ENCODE results near the gene HDGF.

DNA sequence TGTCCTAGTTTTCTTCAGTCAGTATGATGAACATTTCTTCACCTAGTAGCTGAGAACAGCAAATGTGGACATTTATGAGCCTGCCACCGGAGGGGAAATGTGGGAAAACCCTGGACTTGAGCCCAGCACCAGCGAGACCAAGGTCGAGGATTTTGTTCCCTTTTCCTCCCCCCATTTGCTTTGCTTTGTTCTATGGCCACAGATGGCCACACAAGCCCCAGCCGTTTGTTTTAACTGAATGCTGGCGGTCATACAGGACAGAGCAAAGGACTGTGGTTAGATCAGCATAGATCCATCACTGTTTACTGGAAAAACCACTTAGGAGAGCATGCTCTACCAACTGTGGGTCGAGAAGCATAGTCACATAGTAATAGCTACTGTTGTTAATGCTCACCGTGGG is 44.3 kb upstream of the HDGF start:
- TF ChIP-seq CTCF (IDR thresholded peaks at IDR 0.05) (no peak), POLR2AphosphoS5 (IDR thresholded peaks at IDR 0.05) (no peak)
